GF-D8 (cell line): Measurements from ENCODE around the gene SORT1.
"Not testable (repeated sequence)": the region's sequence is repeated elsewhere in the genome, so short reads cannot be mapped to it uniquely, and the experiment has no call there.

Experiments used
- DNase-seq: peaks from one replicate; lab custom pipeline; 2025; lab: John Stamatoyannopoulos, UW

Gene SORT1

GRCh38 chr1:109379907-109380306 is 17.8 kb downstream of the SORT1 start:
- DNase-seq, result no peak

DNA sequence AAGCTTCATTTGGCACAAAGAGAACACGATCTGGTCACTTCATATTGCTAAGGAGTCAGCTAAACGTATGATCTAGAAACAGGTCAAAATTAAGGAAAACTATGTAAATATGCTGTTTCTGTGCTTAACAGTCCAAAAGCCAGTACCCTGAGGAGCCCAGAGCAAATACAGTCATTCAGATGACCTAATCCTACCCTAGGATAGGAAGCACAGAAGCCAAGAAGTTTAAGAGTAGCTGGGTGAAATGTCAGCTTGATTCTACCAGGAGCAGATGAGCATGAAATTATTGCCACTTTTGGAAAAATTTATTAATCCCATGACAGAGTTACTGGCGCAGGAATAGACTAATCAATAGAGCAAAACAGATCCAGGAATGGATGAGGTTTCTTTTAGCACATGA is 18.3 kb downstream of the SORT1 start:
- no peak for DNase-seq

DNA sequence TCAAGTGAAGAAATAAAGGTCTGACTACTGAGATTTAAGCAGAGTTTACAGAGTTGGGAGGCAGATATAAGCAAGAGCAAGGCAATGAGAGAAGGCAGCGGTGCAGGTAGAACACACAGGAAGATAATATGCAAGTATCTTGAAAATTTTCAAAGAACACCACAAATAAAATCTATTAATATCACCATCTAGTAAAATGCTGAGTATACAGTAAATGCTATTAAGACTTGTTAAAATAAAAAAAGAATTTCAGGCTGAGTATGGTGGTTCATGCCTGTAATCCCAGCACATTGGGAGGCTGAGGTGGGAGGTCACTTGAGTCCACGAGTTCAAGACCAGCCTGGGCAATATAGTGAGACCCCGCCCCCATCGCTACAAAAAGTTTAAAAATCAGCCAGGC is 20.0 kb downstream of the SORT1 start:
- no peak for DNase-seq

- DNase-seq, result not testable (repeated sequence)
Observed at GRCh38 chr1:109373696-109374095, 24.0 kb downstream of the SORT1 start.

- no peak for DNase-seq
Observed at GRCh38 chr1:109373126-109373525, 24.6 kb downstream of the SORT1 start.

DNA sequence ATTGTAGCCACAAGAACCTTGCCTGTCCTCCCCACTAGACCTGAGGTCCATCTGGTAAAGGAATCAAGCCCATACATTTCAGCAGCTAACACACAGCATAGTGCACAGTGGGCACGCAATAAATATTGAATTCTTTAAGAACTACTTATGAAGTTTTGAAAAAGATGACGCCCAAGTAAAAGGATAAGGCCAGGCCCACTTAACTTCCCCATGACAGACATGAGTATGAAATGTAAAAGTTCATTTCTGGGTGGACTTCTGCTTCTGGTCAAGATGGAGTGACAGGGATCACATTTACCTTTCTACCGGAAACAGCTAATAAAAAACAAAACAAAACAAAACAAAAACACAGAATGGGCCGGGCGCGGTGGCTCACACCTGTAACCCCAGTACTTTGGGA is 25.4 kb downstream of the SORT1 start:
- no peak for DNase-seq

GRCh38 chr1:109371341-109371739 is 26.4 kb downstream of the SORT1 start:
- DNase-seq, result peak; percentile 59

DNA sequence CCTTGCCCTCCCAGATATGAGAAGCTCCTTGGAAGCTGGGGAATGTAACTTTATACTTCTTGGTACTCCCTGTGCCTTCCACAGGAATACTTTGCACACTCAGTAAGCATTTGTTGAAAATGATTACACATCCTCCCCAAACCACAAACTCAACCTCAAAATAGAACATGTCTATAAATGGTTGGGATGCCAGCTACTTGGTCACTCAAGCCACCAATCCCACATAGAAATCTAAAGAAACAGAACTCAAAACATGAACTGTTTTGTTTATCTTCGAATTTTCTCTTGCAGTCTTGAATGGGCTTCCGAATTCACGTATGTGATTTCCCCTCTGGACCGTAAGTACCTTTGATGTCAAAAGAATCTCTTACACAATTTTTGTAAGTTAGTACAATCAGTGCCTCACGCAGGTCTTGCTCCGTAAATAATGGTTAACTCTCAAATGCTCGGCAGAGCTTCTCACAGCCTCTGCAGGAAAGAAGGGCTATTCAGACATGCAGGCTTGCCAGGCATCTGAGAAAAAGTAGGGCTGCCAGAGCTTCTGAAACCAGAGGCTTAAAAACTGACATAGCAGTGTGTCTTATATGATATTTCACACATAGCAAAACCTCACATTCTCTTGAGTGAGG is 26.9 kb downstream of the SORT1 start:
- peak; percentile 16 for DNase-seq

DNA sequence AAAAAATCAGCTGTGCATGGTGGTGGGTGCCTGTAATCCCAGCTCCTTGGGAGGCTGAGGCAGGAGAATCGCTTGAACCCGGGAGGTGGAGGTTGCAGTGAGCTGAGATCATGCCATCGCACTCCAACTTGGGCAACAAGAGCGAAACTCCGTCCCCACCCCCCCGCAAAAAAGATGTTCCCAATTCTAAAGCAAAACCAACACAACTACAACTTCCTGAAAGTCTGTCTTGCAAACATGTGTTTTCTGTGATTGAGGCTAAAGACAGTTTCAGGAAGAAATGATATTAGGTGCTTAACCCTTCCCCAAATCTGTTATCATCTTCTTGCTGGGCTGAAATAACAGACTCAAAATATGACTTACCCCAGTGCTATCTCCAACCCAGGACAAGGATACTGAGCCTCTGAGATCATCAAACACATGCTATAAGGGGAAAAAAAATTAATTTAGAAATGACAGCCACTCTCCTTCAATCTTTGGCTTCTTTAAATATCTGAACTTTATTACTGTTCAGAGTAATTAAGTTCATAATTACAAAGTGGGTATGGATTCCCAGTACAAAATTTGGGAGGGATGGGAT is 28.5 kb downstream of the SORT1 start:
- DNase-seq, result no peak

GRCh38 chr1:109368464-109368863 is 29.3 kb downstream of the SORT1 start:
- DNase-seq, result no peak

DNA sequence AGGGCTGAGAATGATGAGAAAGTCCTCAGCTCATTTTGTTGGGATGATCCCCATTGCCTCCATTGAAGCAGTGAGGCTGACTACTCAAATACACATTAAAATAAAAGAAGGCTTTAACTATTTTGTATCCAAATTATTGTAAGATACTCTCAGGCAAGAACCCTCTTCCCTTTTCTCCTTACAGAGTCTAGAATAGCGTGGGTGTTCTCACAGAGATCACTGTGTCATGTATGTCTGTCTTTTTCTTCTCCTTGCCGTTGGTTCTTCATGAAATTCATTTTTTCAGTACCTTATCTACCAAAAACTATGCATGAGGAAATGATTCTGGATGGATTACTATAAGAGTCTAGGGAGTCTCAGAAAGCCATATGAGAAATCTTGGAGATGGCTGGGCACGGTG is 30.1 kb downstream of the SORT1 start:
- DNase-seq, result no peak

DNA sequence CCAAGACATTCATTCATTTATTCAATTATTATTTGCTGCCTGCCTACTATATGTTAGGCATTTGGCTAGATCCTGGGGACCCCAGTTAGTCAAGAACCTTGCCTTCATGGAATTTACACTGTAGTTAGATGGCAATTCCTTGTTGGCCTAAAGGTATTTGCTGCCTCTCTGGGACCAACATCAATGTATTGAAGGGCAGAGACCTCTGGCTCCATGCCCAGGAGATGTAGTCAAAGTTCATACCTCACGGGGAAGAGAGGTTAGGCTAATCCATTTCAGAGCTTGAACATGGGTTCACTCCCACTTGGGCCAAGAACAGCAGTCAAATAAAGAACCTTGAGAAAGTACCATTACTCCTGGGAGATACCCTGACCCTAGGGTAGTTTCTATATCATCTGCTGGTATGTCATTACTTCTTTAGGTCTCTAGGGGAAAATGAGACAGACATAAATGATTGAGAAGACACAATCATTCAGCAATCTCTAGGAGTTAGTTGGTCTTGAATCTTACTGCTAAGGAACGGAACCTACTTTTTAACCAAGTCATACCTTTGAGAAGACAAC is 32.0 kb downstream of the SORT1 start:
- DNase-seq, result no peak

- DNase-seq, result no peak
Observed at GRCh38 chr1:109361649-109362048, 36.1 kb downstream of the SORT1 start.

GRCh38 chr1:109361069-109361468 is 36.6 kb downstream of the SORT1 start:
- DNase-seq, result no peak

DNA sequence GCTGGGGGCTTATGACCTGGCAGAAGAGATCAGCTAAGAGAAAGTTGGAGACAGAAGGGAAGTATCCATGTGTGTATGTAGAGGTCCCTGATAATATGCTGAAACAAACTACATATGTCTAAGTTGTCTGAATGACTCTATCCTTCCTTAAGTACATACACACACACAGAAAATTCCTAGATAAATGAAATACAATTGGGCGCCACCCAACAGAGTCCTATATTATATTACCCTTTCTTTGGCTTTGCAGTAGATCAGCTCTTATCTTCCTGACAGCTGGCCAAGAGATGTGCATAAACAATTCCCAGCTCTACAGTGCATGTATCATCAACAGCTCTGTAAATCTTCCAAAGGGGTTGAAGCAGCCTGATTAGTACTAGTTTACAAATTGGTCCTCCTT is 40.1 kb downstream of the SORT1 start:
- DNase-seq, result no peak

GRCh38 chr1:109356915-109357314 is 40.8 kb downstream of the SORT1 start:
- no peak for DNase-seq

DNA sequence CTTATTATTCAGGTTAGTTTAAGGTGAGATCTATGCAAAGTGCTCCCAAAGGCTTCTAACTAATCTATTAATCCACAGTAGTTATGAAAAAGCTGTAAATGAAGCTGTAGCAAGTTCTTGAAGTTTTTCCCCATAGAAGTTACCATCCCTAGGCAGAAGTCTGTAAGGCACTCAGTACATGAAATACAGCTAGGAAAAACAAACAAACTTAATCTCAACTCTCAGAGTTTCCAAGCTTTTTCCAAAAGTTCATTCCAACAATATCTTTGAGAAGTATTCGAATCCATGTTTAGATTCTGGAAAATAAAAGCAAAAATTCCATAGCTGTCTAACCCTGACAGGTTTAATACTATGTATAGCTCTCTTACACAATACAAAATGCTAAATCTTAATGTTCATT is 41.2 kb downstream of the SORT1 start:
- no peak for DNase-seq

GRCh38 chr1:109354929-109355328 is 42.8 kb downstream of the SORT1 start:
- no peak for DNase-seq

DNA sequence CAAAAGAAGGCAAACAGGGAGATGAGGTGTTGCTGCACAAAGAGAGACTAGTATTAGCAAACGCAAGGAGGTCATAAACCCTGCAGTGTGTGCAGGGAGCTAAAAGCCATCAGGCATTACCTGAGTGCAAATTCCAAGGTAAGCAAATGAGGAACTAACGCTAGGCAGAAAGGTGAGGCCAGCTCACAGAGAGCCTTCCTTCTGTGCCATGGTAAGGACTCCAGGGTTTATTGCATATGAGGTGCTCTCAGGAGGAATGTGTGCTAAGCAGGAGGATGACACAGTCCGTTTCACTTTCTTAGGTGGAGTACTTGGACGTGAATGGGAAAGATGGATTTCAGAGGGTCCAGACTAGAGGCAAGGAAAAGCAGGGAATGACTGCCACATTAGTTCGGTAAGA is 46.3 kb downstream of the SORT1 start:
- no peak for DNase-seq

DNA sequence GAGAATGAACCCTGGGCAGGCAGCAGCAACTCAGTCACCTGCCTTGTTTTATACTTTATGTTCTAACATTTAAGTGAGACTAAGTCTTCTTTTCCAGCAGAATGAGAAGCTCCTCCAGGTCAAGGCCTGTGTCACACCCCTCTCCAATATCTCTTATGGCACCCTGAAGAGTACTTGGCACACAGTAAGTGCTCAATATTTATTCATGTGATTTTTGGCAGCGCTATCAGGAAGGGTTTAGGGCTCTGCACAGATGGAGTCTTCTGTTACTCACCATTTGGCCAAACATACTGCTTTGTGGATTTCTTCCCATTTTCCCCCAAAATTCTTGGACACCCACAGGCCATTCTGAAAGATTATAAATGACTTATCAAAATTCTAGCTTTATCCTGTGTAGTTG is 47.1 kb downstream of the SORT1 start:
- no peak for DNase-seq

DNA sequence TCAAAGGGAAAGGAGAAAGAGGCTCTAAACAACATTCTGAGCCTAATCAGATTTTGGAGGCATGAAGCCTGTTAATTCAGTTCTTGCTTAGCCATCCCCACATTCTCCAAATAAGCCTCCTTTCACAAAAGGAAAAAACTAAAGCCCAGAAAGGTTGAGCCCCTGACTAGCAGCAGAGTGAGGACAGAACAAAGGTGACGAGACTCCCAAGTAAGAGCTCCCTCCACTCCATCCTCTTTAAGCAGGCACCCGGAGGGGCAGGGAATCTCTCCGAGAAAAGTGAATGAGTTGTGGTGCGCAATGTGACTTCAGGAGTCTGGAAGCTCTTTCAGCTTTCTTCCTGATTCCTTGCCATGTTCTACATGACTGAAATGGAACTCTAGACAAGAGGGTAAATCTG is 47.5 kb downstream of the SORT1 start:
- DNase-seq, result no peak

GRCh38 chr1:109347511-109347910 is 50.2 kb downstream of the SORT1 start:
- no peak for DNase-seq

- no peak for DNase-seq
Observed at GRCh38 chr1:109341944-109342930, 55.5 kb downstream of the SORT1 start.
